Measurements from ENCODE around the gene NLRX1. TPM values are rescaled to one million over a fixed set of nuclear protein-coding genes. Genes with fewer than 3 reads are reported as not detected.

Gene NLRX1
- polyA plus RNA-seq, 1 of the 3 experiments (the other 2 are of a cell fraction) = 13.7 TPM

GRCh38 chr11:119172513-119172912, 4.0 kb downstream of the NLRX1 start:
- WGBS (ENCODE audit: low lambda C conversion rate) = 100% methylated on average over 1 of the region's 2 CpGs
- POLR2A ChIA-PET = no interaction called here

GRCh38 chr11:119173453-119173852, 4.9 kb downstream of the NLRX1 start:
- no peak overlapping the region for H3K9ac ChIP-seq
- WGBS (ENCODE audit: low lambda C conversion rate) = 100% methylated on average over 3 of the region's 21 CpGs
- no peaks in the 10 kb centered on the region for H4K20me1 ChIP-seq (ENCODE audit: insufficient read depth)
- peaks cover 5% of the 10 kb centered on the region for H3F3A ChIP-seq (replicated peaks; ENCODE audit: insufficient read depth)
- H3K27me3 ChIP-seq (ENCODE audit: insufficient read depth) = no peaks in the 10 kb centered on the region
- no peaks in the 10 kb centered on the region for H3K9me3 ChIP-seq
- no peaks in the 10 kb centered on the region for H3K9me2 ChIP-seq
- H3K79me2 ChIP-seq (ENCODE audit: insufficient read depth) = no peaks in the 10 kb centered on the region
- ChIA-PET POLR2A (no interaction called here), CTCF (interaction anchor here (3.5 kb wide), 1 partner anchor 24 kb away, joined by 12 read pairs; no protein-coding TSS in a partner anchor)
- no peak overlapping the region for H2AFZ ChIP-seq (ENCODE audit: low read depth)
- no peak for DNase-seq
- no peak overlapping the region for H3K4me2 ChIP-seq
- no peak overlapping the region for H3K4me3 ChIP-seq (ENCODE audit: low read depth in 2 of 2, low read length in 1 of 2)
- H3K27ac ChIP-seq (ENCODE audit: low read depth in 2 of 2, low read length in 1 of 2) = no peak overlapping the region
- peaks cover 9 to 13% of the 10 kb centered on the region in 2 experiments for H3K36me3 ChIP-seq (replicated peaks in 1 of 2; ENCODE audit: control insufficient read depth in 1 of 2, insufficient read depth in 2 of 2, low read length in 1 of 2)
- H3K4me1 ChIP-seq (ENCODE audit: control insufficient read depth in 1 of 2, insufficient read depth in 2 of 2, low read depth in 1 of 2, low read length in 1 of 2) = peaks cover 10 to 19% of the 10 kb centered on the region in 2 experiments; a peak in 3 of 4 replicates
- TF ChIP-seq EP300 (IDR thresholded peaks at IDR 0.05; ENCODE audit: borderline replicate concordance in 1 of 2, low read depth in 1 of 2, low read length in 1 of 2) (no peak), POLR2AphosphoS5 (IDR thresholded peaks at IDR 0.05; ENCODE audit: low read depth, low read length) (no peak), USF2 (IDR thresholded peaks at IDR 0.05; ENCODE audit: borderline replicate concordance, low read depth, low read length) (no peak), RFX5 (IDR thresholded peaks at IDR 0.05; ENCODE audit: low read length) (no peak), PBX3 (IDR thresholded peaks at IDR 0.05) (no peak), IRF3 (IDR thresholded peaks at IDR 0.05; ENCODE audit: low read depth, low read length) (no peak), TAF1 (IDR thresholded peaks at IDR 0.05; ENCODE audit: borderline replicate concordance, low read depth, low read length) (no peak), NRF1 (IDR thresholded peaks at IDR 0.05; ENCODE audit: low read depth, low read length) (no peak), GABPA (IDR thresholded peaks at IDR 0.05; ENCODE audit: low read depth) (no peak), YY1 (IDR thresholded peaks at IDR 0.05; ENCODE audit: low read depth) (no peak), GATA2 (CRISPR knock-in tag; IDR thresholded peaks at IDR 0.05) (no peak), FOXJ3 (CRISPR knock-in tag; IDR thresholded peaks at IDR 0.05) (no peak), USF1 (IDR thresholded peaks at IDR 0.05; ENCODE audit: borderline replicate concordance, low read depth) (no peak), RAD21 (IDR thresholded peaks at IDR 0.05; ENCODE audit: low read length) (no peak)

More at GRCh38 chr11:119172513-119172912, 4.0 kb downstream of the NLRX1 start:
- peaks cover 10 to 19% of the 10 kb centered on the region in 2 experiments; a peak in 3 of 4 replicates for H3K4me1 ChIP-seq (ENCODE audit: control insufficient read depth in 1 of 2, insufficient read depth in 2 of 2, low read depth in 1 of 2, low read length in 1 of 2)
- peaks cover 5% of the 10 kb centered on the region for H3F3A ChIP-seq (replicated peaks; ENCODE audit: insufficient read depth)
- H3K9me3 ChIP-seq = no peaks in the 10 kb centered on the region
- no peaks in the 10 kb centered on the region for H3K9me2 ChIP-seq
- H3K4me3 ChIP-seq (ENCODE audit: low read depth in 2 of 2, low read length in 1 of 2) = no peak overlapping the region
- no peak for DNase-seq
- CTCF ChIA-PET = interaction anchor here (3.5 kb wide), 1 partner anchor 24 kb away, joined by 12 read pairs; no protein-coding TSS in a partner anchor
- no peak overlapping the region for H3K9ac ChIP-seq
- no peak for TF ChIP-seq USF1 (IDR thresholded peaks at IDR 0.05; ENCODE audit: borderline replicate concordance, low read depth)
- TF ChIP-seq TCF12 (IDR thresholded peaks at IDR 0.05) = no peak
- TF ChIP-seq CTCF (IDR thresholded peaks at IDR 0.05) = no peak
- no peak for TF ChIP-seq RXRA (IDR thresholded peaks at IDR 0.05; ENCODE audit: borderline replicate concordance, low read depth)
- no peak for TF ChIP-seq JUND (IDR thresholded peaks at IDR 0.05)
- TF ChIP-seq NFIC (IDR thresholded peaks at IDR 0.05; ENCODE audit: borderline replicate concordance) = no peak
- H3K4me2 ChIP-seq = no peak overlapping the region
- peaks cover 5 to 9% of the 10 kb centered on the region in 2 experiments for H3K36me3 ChIP-seq (replicated peaks in 1 of 2; ENCODE audit: control insufficient read depth in 1 of 2, insufficient read depth in 2 of 2, low read length in 1 of 2)
- no peaks in the 10 kb centered on the region for H4K20me1 ChIP-seq (ENCODE audit: insufficient read depth)
- no peak overlapping the region for H3K27ac ChIP-seq (ENCODE audit: low read depth in 2 of 2, low read length in 1 of 2)
- H2AFZ ChIP-seq (ENCODE audit: low read depth) = no peak overlapping the region
- no peaks in the 10 kb centered on the region for H3K27me3 ChIP-seq (ENCODE audit: insufficient read depth)
- no peaks in the 10 kb centered on the region for H3K79me2 ChIP-seq (ENCODE audit: insufficient read depth)
